Activated CD8-positive, alpha-beta T cell treated with anti-CD3 and anti-CD28 coated beads for 36 hours (primary cell): Measurements from ENCODE around the gene NIP7. TPM values are rescaled to one million over a fixed set of nuclear protein-coding genes. Genes with fewer than 3 reads are reported as not detected.

Experiments
- total RNA-seq, 2 experiments: library from RNA; stranded (reverse); gene quantifications; one replicate each; pipeline ENCODE4 v1.2.3, GENCODE V29; 2021

The NIP7 gene
- total RNA-seq, 2 experiments from 2014 or later, result 37.7 to 41.8 TPM

Other genes starting within 250 kb of the NIP7 start
- under 1 TPM; 0.11 to 0.43 TPM for gene HAS3, start 234.1 kb upstream of the NIP7 start, total RNA-seq
- gene CHTF8, start 207.2 kb upstream of the NIP7 start, total RNA-seq, result 100 to 1,000 TPM; 111 to 115 TPM
- gene UTP4, start 207.1 kb upstream of the NIP7 start, total RNA-seq, result 100 to 1,000 TPM; 112 to 121 TPM
- gene SNTB2, start 152.6 kb upstream of the NIP7 start, total RNA-seq, result 10 to 100 TPM; 11.8 to 13.0 TPM
- 10 to 100 TPM; 30.5 to 31.2 TPM for gene VPS4A, start 28.4 kb upstream of the NIP7 start, total RNA-seq
- gene PDF, start 9.2 kb upstream of the NIP7 start, total RNA-seq, result 10 to 100 TPM; 16.1 to 19.5 TPM
- gene COG8, start 208 bp upstream of the NIP7 start, total RNA-seq, result 10 to 100 TPM; 26.0 to 27.4 TPM
- gene TMED6, start 12.0 kb downstream of the NIP7 start, total RNA-seq, result 1 to 10 TPM; 1.2 to 2.2 TPM
- 10 to 100 TPM; 39.4 to 41.6 TPM for gene TERF2, start 46.2 kb downstream of the NIP7 start, total RNA-seq
- 100 to 1,000 TPM; 159 to 163 TPM for gene CYB5B, start 84.8 kb downstream of the NIP7 start, total RNA-seq
- gene NFAT5, start 226.2 kb downstream of the NIP7 start, total RNA-seq, result 10 to 100 TPM; 36.0 to 37.8 TPM